Panc1 (cell line): ENCODE data around the gene FSTL4.

ENCODE experiments used
- CTCF ChIP-seq: fragments of 450-650 bp; IDR thresholded peaks from 2 replicates; pipeline ENCODE4 v1.5.1; 2017; ENCODE audit warnings: mild to moderate bottlenecking
- POLR2AphosphoS5 ChIP-seq: IDR thresholded peaks from 2 replicates; pipeline ENCODE4 v1.6.1; 2012; ENCODE audit warnings: mild to moderate bottlenecking, low read depth, low read length, moderate library complexity
- TCF7L2 ChIP-seq: IDR thresholded peaks from 2 replicates; pipeline ENCODE4 v1.6.1; 2011; ENCODE audit warnings: mild to moderate bottlenecking, low read depth, low read length, inconsistent platforms

- no peak for TF ChIP-seq POLR2AphosphoS5
- no peak for TF ChIP-seq CTCF
- no peak for TF ChIP-seq TCF7L2
These were observed 369.1 kb downstream of the FSTL4 start for GRCh38 chr5:133243196-133243595.
